HEK293 (cell line): ENCODE measurements around the gene DNTTIP2.

Experiments used
- CTCF ChIP-seq: fragments of 450-650 bp; formaldehyde crosslinking; IDR thresholded peaks from 2 replicates; pipeline ENCODE4 v1.5.1; 2016; ENCODE audit warnings: missing biosample characterization, missing genetic modification characterization
- EGR2 ChIP-seq: fragments of 450-650 bp; formaldehyde crosslinking; IDR thresholded peaks from 2 replicates; pipeline ENCODE4 v1.5.1; 2016; ENCODE audit warnings: low read depth, missing biosample characterization, missing genetic modification characterization
- GLIS1 ChIP-seq: fragments of 450-650 bp; formaldehyde crosslinking; IDR thresholded peaks from 2 replicates; pipeline ENCODE4 v1.5.1; 2016; ENCODE audit warnings: missing biosample characterization, missing genetic modification characterization
- HOXC10 ChIP-seq: sonication (generic); formaldehyde crosslinking; IDR thresholded peaks from 2 replicates; pipeline ENCODE4 v1.8.1; 2023; ENCODE audit warnings: mild to moderate bottlenecking, missing genetic modification reagents
- OSR2 ChIP-seq: fragments of 450-650 bp; formaldehyde crosslinking; IDR thresholded peaks from 2 replicates; pipeline ENCODE4 v1.5.1; 2016; ENCODE audit warnings: missing biosample characterization, missing genetic modification characterization
- PRDM2 ChIP-seq: fragments of 450-650 bp; formaldehyde crosslinking; IDR thresholded peaks from 2 replicates; pipeline ENCODE4 v1.5.1; 2016; ENCODE audit warnings: missing biosample characterization, missing genetic modification characterization, borderline replicate concordance
- REST ChIP-seq: fragments of 450-650 bp; formaldehyde crosslinking; IDR thresholded peaks from 2 replicates; pipeline ENCODE4 v1.5.1; 2016; ENCODE audit warnings: missing biosample characterization, missing genetic modification characterization
- TRIM28 ChIP-seq: IDR thresholded peaks from 2 replicates; pipeline ENCODE4 v1.6.1; 2011; ENCODE audit warnings: low read length, control low read depth, borderline replicate concordance
- ZBTB11 ChIP-seq: fragments of 450-650 bp; formaldehyde crosslinking; conservative IDR thresholded peaks from 2 replicates; pipeline ENCODE4 v1.5.1; 2016; ENCODE audit warnings: low read depth, missing biosample characterization, missing genetic modification characterization
- ZBTB26 ChIP-seq: fragments of 450-650 bp; formaldehyde crosslinking; optimal IDR thresholded peaks from 2 replicates; pipeline ENCODE3; 2016; ENCODE audit warnings: missing biosample characterization, mild to moderate bottlenecking, missing genetic modification characterization
- ZBTB8A ChIP-seq: fragments of 450-650 bp; formaldehyde crosslinking; IDR thresholded peaks from 2 replicates; pipeline ENCODE4 v1.5.1; 2016; ENCODE audit warnings: missing biosample characterization, missing genetic modification characterization
- ZFHX2 ChIP-seq: fragments of 450-650 bp; formaldehyde crosslinking; conservative IDR thresholded peaks from 2 replicates; pipeline ENCODE4 v1.5.1; 2016; ENCODE audit warnings: missing biosample characterization, missing genetic modification characterization
- ZIC2 ChIP-seq: fragments of 450-650 bp; formaldehyde crosslinking; IDR thresholded peaks from 2 replicates; pipeline ENCODE4 v1.5.1; 2016; ENCODE audit warnings: missing biosample characterization, missing genetic modification characterization
- ZNF114 ChIP-seq: fragments of 450-650 bp; formaldehyde crosslinking; IDR thresholded peaks from 2 replicates; pipeline ENCODE4 v1.5.0; 2017; ENCODE audit warnings: missing biosample characterization, missing genetic modification characterization
- ZNF140 ChIP-seq: fragments of 450-650 bp; formaldehyde crosslinking; IDR thresholded peaks from 2 replicates; pipeline ENCODE4 v1.5.1; 2016; ENCODE audit warnings: missing biosample characterization, missing genetic modification characterization
- ZNF175 ChIP-seq: fragments of 450-650 bp; formaldehyde crosslinking; IDR thresholded peaks from 2 replicates; pipeline ENCODE4 v1.5.1; 2016; ENCODE audit warnings: missing biosample characterization, missing genetic modification characterization
- ZNF239 ChIP-seq: fragments of 450-650 bp; formaldehyde crosslinking; IDR thresholded peaks from 2 replicates; pipeline ENCODE4 v1.5.1; 2016; ENCODE audit warnings: missing biosample characterization, missing genetic modification characterization
- ZNF324 ChIP-seq: fragments of 450-650 bp; formaldehyde crosslinking; IDR thresholded peaks from 2 replicates; pipeline ENCODE4 v1.5.1; 2016; ENCODE audit warnings: missing biosample characterization, missing genetic modification characterization
- ZNF404 ChIP-seq: fragments of 450-650 bp; formaldehyde crosslinking; IDR thresholded peaks from 2 replicates; pipeline ENCODE4 v1.5.1; 2017; ENCODE audit warnings: missing biosample characterization, missing genetic modification characterization
- ZNF501 ChIP-seq: fragments of 450-650 bp; formaldehyde crosslinking; IDR thresholded peaks from 2 replicates; pipeline ENCODE4 v1.5.1; 2016; ENCODE audit warnings: missing biosample characterization, missing genetic modification characterization
- ZNF677 ChIP-seq: fragments of 450-650 bp; IDR thresholded peaks from 2 replicates; pipeline ENCODE4 v1.5.0; 2018; ENCODE audit warnings: missing biosample characterization, mild to moderate bottlenecking, missing genetic modification characterization, moderate library complexity
- ZNF76 ChIP-seq: fragments of 450-650 bp; formaldehyde crosslinking; IDR thresholded peaks from 2 replicates; pipeline ENCODE4; 2016; ENCODE audit warnings: low read depth, missing biosample characterization, missing genetic modification characterization, borderline replicate concordance

DNTTIP2 gene

GRCh38 chr1:93846206-93846991 lies 32.6 kb downstream of the DNTTIP2 start (continued):
- TF ChIP-seq ZNF239 (no peak), TRIM28 (no peak), ZFHX2 (tag by site-specific recombination) (peak; percentile 96), ZBTB11 (tag by site-specific recombination) (peak; percentile 65), ZNF501 (tag by site-specific recombination) (peak; percentile 75; the same call in 1 of the 2 replicates), ZNF175 (no peak), GLIS1 (no peak), EGR2 (tag by site-specific recombination) (peak; percentile 67), CTCF (tag by site-specific recombination) (peak; percentile 67), ZBTB26 (peak; percentile 93), ZNF140 (tag by site-specific recombination) (no peak), OSR2 (tag by site-specific recombination) (no peak), ZNF404 (no peak), REST (tag by site-specific recombination) (peak; percentile 25; the same call in 1 of the 2 replicates), ZNF76 (tag by site-specific recombination) (0 out of 2 replicates have a peak, but pooled peaks have one; percentile 48), PRDM2 (tag by site-specific recombination) (no peak), ZNF114 (tag by site-specific recombination) (no peak), HOXC10 (0 out of 2 replicates have a peak, but pooled peaks have one; percentile 47), ZNF324 (tag by site-specific recombination) (no peak), ZIC2 (tag by site-specific recombination) (peak; percentile 44), ZNF677 (tag by site-specific recombination) (no peak), ZBTB8A (peak; percentile 98)
